Measurements from ENCODE around the gene B3GNT5.

B3GNT5 gene

GRCh38 chr3:183269345-183269744, 16.3 kb downstream of the B3GNT5 start:
- TF ChIP-seq CTCF (IDR thresholded peaks at IDR 0.05; ENCODE audit: low read depth, low read length, missing control alignments), result no peak
- no peak for DNase-seq (ENCODE audit: low read depth)
- no peak overlapping the region for H3K4me3 ChIP-seq (ENCODE audit: low read depth, low read length)

- DNase-seq (ENCODE audit: low read depth), result no peak
- no peak overlapping the region for H3K4me3 ChIP-seq (ENCODE audit: low read depth, low read length)
- no peak for TF ChIP-seq CTCF (IDR thresholded peaks at IDR 0.05; ENCODE audit: low read depth, low read length, missing control alignments)
Measured at GRCh38 chr3:183270344-183270743, 17.3 kb downstream of the B3GNT5 start.

GRCh38 chr3:183272142-183272541, 19.1 kb downstream of the B3GNT5 start:
- TF ChIP-seq CTCF (IDR thresholded peaks at IDR 0.05; ENCODE audit: low read depth, low read length, missing control alignments), result no peak
- H3K4me3 ChIP-seq (ENCODE audit: low read depth, low read length), result no peak overlapping the region
- DNase-seq (ENCODE audit: low read depth), result no peak

- DNase-seq (ENCODE audit: low read depth), result no peak
- no peak overlapping the region for H3K4me3 ChIP-seq (ENCODE audit: low read depth, low read length)
- no peak for TF ChIP-seq CTCF (IDR thresholded peaks at IDR 0.05; ENCODE audit: low read depth, low read length, missing control alignments)
Measured at GRCh38 chr3:183272791-183273190, 19.7 kb downstream of the B3GNT5 start.

GRCh38 chr3:183274609-183275008, 21.6 kb downstream of the B3GNT5 start:
- H3K4me3 ChIP-seq (ENCODE audit: low read depth, low read length), result no peak overlapping the region
- no peak for TF ChIP-seq CTCF (IDR thresholded peaks at IDR 0.05; ENCODE audit: low read depth, low read length, missing control alignments)
- DNase-seq (ENCODE audit: low read depth), result no peak

- no peak for TF ChIP-seq CTCF (IDR thresholded peaks at IDR 0.05; ENCODE audit: low read depth, low read length, missing control alignments)
- H3K4me3 ChIP-seq (ENCODE audit: low read depth, low read length), result no peak overlapping the region
- no peak for DNase-seq (ENCODE audit: low read depth)
Measured at GRCh38 chr3:183275418-183275817, 22.4 kb downstream of the B3GNT5 start.

- TF ChIP-seq CTCF (IDR thresholded peaks at IDR 0.05; ENCODE audit: low read depth, low read length, missing control alignments), result no peak
- no peak for DNase-seq (ENCODE audit: low read depth)
- no peak overlapping the region for H3K4me3 ChIP-seq (ENCODE audit: low read depth, low read length)
Measured at GRCh38 chr3:183275937-183276336, 22.9 kb downstream of the B3GNT5 start.

All from GM12864 (cell line).